Measurements from ENCODE around the gene TMEM33. TPM values are rescaled to one million over a fixed set of nuclear protein-coding genes. Genes with fewer than 3 reads are reported as not detected.

The TMEM33 gene
- total RNA-seq, 4 donors from 2014 or later: 30.9 to 61.1 (median 47.8) TPM

DNA sequence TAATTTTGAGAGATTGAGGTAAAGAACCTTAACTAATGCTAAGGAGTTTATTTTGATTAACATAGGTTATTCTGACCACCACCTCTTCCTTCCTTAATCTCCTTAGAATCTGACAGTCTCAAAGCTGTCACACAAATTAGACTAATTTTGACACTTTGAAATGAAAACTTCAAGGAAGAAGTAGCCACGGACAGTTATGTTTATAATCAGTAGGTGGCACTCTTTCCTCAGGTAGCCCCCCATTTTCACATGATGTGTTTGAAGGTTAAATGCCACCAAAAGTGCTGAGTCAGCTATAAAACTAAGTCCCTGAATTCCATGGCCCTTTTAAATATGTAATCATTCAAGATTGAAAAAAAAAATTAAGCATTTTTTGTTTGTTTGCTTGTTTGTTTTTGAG is 22.4 kb downstream of the TMEM33 start:
- DNase-seq: no peak
- no peaks in the 10 kb centered on the region for H3K4me1 ChIP-seq
- intact Hi-C loops (cut with DNase I; ENCODE audit: low total_unique reads): no loop called here
- TF ChIP-seq, protein P1, sequence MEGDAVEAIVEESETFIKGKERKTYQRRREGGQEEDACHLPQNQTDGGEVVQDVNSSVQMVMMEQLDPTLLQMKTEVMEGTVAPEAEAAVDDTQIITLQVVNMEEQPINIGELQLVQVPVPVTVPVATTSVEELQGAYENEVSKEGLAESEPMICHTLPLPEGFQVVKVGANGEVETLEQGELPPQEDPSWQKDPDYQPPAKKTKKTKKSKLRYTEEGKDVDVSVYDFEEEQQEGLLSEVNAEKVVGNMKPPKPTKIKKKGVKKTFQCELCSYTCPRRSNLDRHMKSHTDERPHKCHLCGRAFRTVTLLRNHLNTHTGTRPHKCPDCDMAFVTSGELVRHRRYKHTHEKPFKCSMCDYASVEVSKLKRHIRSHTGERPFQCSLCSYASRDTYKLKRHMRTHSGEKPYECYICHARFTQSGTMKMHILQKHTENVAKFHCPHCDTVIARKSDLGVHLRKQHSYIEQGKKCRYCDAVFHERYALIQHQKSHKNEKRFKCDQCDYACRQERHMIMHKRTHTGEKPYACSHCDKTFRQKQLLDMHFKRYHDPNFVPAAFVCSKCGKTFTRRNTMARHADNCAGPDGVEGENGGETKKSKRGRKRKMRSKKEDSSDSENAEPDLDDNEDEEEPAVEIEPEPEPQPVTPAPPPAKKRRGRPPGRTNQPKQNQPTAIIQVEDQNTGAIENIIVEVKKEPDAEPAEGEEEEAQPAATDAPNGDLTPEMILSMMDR (IDR thresholded peaks at IDR 0.05): no peak
- no peak for TF ChIP-seq POLR2A (IDR thresholded peaks at IDR 0.05)
- no peaks in the 10 kb centered on the region for H3K9me3 ChIP-seq
- no peak overlapping the region for H3K27ac ChIP-seq
- no peaks in the 10 kb centered on the region for H3K27me3 ChIP-seq
- H3K36me3 ChIP-seq: no peaks in the 10 kb centered on the region
- H3K4me3 ChIP-seq: no peak overlapping the region

DNA sequence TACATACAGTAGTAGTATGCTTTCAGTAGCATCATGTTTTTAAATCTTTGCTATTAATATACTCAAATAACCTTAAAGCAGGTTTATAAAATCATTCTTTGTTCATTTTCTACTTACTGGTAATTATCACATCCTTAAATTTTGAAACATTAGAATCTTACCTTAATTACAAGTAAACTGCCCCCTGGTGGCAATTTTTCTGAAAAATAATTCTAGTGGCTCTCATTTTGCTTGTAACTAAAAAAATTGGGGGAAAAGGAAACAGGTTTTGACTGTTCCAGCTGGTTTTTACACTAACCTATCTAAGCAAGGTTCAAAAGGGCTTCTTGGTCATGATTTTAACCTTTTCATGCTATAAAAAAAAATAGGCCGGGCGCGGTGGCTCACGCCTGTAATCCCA is 27.9 kb downstream of the TMEM33 start:
- no peaks in the 10 kb centered on the region for H3K4me1 ChIP-seq
- no peaks in the 10 kb centered on the region for H3K36me3 ChIP-seq
- H3K27me3 ChIP-seq: no peaks in the 10 kb centered on the region
- intact Hi-C loops (cut with DNase I; ENCODE audit: low total_unique reads): no loop called here
- TF ChIP-seq, protein P1 (IDR thresholded peaks at IDR 0.05): no peak
- TF ChIP-seq POLR2A (IDR thresholded peaks at IDR 0.05): no peak
- no peaks in the 10 kb centered on the region for H3K9me3 ChIP-seq
- no peak overlapping the region for H3K27ac ChIP-seq
- H3K4me3 ChIP-seq: no peak overlapping the region
- DNase-seq: no peak

DNA sequence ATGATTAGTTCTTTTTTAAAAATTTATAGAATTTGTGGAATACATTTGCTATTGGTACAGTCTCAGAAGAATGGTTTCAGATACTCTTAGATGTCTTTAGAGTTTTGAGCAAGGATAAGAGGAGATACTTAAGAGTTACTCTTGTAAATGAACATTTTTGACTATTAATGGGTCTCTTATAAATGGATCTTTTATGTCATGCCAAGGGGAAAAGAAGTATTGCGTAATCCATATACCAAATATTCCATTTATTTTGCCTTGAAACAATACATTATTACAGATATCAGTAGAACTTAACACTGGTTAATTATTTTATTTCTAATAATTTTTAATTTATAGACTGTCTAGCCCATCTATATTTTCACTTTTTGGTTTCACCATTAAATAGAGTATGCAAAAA is 29.2 kb downstream of the TMEM33 start:
- TF ChIP-seq, protein P1 (IDR thresholded peaks at IDR 0.05): no peak
- TF ChIP-seq POLR2A (IDR thresholded peaks at IDR 0.05): no peak
- intact Hi-C loops (cut with DNase I; ENCODE audit: low total_unique reads): no loop called here
- Histone ChIP-seq H3K4me3 (no peak overlapping the region), H3K9me3 (no peaks in the 10 kb centered on the region), H3K36me3 (no peaks in the 10 kb centered on the region), H3K27ac (no peak overlapping the region), H3K27me3 (no peaks in the 10 kb centered on the region), H3K4me1 (no peaks in the 10 kb centered on the region)
- no peak for DNase-seq

DNA sequence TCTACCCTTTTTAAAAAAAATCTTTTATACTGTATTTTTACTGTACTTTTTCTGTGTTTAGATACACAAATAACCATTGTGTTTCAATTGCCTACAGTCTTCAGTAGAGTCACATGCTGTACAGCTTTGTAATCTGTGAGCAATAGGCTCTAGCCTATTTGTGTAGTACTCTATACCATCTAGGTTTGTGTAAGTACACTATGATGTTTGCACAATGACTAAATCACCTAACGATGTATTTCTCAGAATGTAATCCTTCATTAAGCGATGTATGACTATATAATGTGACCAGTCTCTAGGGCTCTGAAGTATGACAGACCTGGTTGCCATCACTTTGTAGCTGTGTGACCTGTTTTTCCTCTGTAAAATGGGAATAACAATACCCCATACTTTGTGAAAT is 32.2 kb downstream of the TMEM33 start:
- Histone ChIP-seq H3K27ac (no peak overlapping the region), H3K27me3 (no peaks in the 10 kb centered on the region), H3K9me3 (no peaks in the 10 kb centered on the region), H3K36me3 (no peaks in the 10 kb centered on the region), H3K4me1 (no peaks in the 10 kb centered on the region), H3K4me3 (no peak overlapping the region)
- TF ChIP-seq, protein P1 (IDR thresholded peaks at IDR 0.05): no peak
- TF ChIP-seq POLR2A (IDR thresholded peaks at IDR 0.05): no peak
- DNase-seq: no peak
- intact Hi-C loops (cut with DNase I; ENCODE audit: low total_unique reads): no loop called here

DNA sequence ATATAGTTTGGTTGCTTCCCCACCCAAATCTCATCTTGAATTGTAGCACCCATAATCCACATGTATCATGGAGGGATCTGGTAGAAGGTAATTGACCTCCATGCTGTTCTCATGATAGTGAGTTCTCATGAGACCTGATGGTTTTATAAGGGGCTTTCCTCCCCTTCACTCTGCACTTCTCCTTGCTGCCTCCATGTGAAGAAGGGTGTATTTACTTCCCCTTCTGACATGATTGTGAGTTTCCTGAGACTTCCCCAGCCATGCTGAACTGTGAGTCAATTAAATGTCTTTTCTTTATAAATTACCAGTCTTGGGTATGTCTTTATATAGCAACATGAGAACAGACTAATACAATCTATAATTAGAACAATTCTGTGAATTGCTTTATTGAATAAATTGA is 34.4 kb downstream of the TMEM33 start:
- intact Hi-C loops (cut with DNase I; ENCODE audit: low total_unique reads): no loop called here
- Histone ChIP-seq H3K4me3 (no peak overlapping the region), H3K27me3 (no peaks in the 10 kb centered on the region), H3K36me3 (no peaks in the 10 kb centered on the region), H3K27ac (no peak overlapping the region), H3K4me1 (no peaks in the 10 kb centered on the region), H3K9me3 (no peaks in the 10 kb centered on the region)
- TF ChIP-seq, protein P1 (IDR thresholded peaks at IDR 0.05): no peak
- no peak for TF ChIP-seq POLR2A (IDR thresholded peaks at IDR 0.05)
- DNase-seq: no peak
